Muscle layer of colon (tissue), 2 donors: ENCODE data around the gene NELL2.

ENCODE experiments used
- H3K27ac ChIP-seq: one replicate; pipeline ENCODE4 v1.7.0; 2013; ENCODE audit warnings: low read depth, mild to moderate bottlenecking, low read length, moderate library complexity
- H3K27me3 ChIP-seq, 2 donors: one replicate each; pipeline ENCODE4 v1.7.0; 2013; ENCODE audit warnings: low read length in 2 of 2, mild to moderate bottlenecking in 2 of 2; ENCODE audit not compliant: insufficient read depth in 2 of 2, control insufficient read depth in 1 of 2
- H3K36me3 ChIP-seq: one replicate; pipeline ENCODE4 v1.7.0; 2013; ENCODE audit warnings: mild to moderate bottlenecking, low read length; ENCODE audit not compliant: insufficient read depth
- H3K4me1 ChIP-seq: one replicate; pipeline ENCODE4 v1.7.0; 2013; ENCODE audit warnings: mild to moderate bottlenecking, low read length; ENCODE audit not compliant: insufficient read depth
- H3K4me3 ChIP-seq, 2 donors: one replicate each; pipeline ENCODE4 v1.7.0; 2013; ENCODE audit warnings: low read length in 2 of 2, low read depth in 1 of 2, mild to moderate bottlenecking in 1 of 2, moderate library complexity in 1 of 2
- H3K9ac ChIP-seq: one replicate; pipeline ENCODE4 v1.7.0; 2013; ENCODE audit warnings: low read length
- H3K9me3 ChIP-seq: one replicate; pipeline ENCODE4 v1.7.0; 2013; ENCODE audit warnings: mild to moderate bottlenecking, low read length
- donor health status: abdominal sarcoma.
- donor health status: Adenocarcinoma of cecum.

NELL2 gene

GRCh38 chr12:44500423-44500822 lies 375.7 kb downstream of the NELL2 start:
- H3K27ac ChIP-seq = no peak overlapping the region

GRCh38 chr12:44497044-44497443 lies 379.1 kb downstream of the NELL2 start:
- Histone ChIP-seq H3K9me3 (no peaks in the 10 kb centered on the region), H3K4me3 (no peak overlapping the region), H3K9ac (no peak overlapping the region), H3K27me3 (no peaks in the 10 kb centered on the region), H3K4me1 (no peaks in the 10 kb centered on the region), H3K36me3 (no peaks in the 10 kb centered on the region), H3K27ac (no peak overlapping the region)

More at GRCh38 chr12:44500423-44500822, 375.7 kb downstream of the NELL2 start:
- Histone ChIP-seq H3K9me3 (no peaks in the 10 kb centered on the region), H3K36me3 (no peaks in the 10 kb centered on the region), H3K27me3 (no peaks in the 10 kb centered on the region), H3K4me3 (no peak overlapping the region), H3K4me1 (no peaks in the 10 kb centered on the region), H3K9ac (no peak overlapping the region)

GRCh38 chr12:44490181-44490580 lies 385.9 kb downstream of the NELL2 start:
- H3K36me3 ChIP-seq = no peaks in the 10 kb centered on the region
- H3K27me3 ChIP-seq = no peaks in the 10 kb centered on the region
- H3K9ac ChIP-seq = no peak overlapping the region
- H3K27ac ChIP-seq = no peak overlapping the region
- peaks cover 3% of the 10 kb centered on the region for H3K9me3 ChIP-seq
- H3K4me3 ChIP-seq = no peak overlapping the region
- no peaks in the 10 kb centered on the region for H3K4me1 ChIP-seq

GRCh38 chr12:44488180-44488579 lies 387.9 kb downstream of the NELL2 start:
- no peak overlapping the region for H3K9ac ChIP-seq

GRCh38 chr12:44484862-44485261 lies 391.3 kb downstream of the NELL2 start:
- Histone ChIP-seq H3K36me3 (no peaks in the 10 kb centered on the region), H3K4me3 (no peak overlapping the region)

More at GRCh38 chr12:44488180-44488579, 387.9 kb downstream of the NELL2 start:
- Histone ChIP-seq H3K27me3 (no peaks in the 10 kb centered on the region), H3K4me1 (no peaks in the 10 kb centered on the region), H3K9me3 (peaks cover 3% of the 10 kb centered on the region), H3K4me3 (no peak overlapping the region), H3K27ac (no peak overlapping the region), H3K36me3 (no peaks in the 10 kb centered on the region)

GRCh38 chr12:44477331-44477980 lies 398.7 kb downstream of the NELL2 start:
- Histone ChIP-seq H3K36me3 (no peaks in the 10 kb centered on the region), H3K27ac (no peak overlapping the region), H3K27me3 (no peaks in the 10 kb centered on the region), H3K9ac (no peak overlapping the region), H3K9me3 (peaks cover 4% of the 10 kb centered on the region), H3K4me1 (no peaks in the 10 kb centered on the region), H3K4me3 (no peak overlapping the region)

More at GRCh38 chr12:44484862-44485261, 391.3 kb downstream of the NELL2 start:
- Histone ChIP-seq H3K4me1 (no peaks in the 10 kb centered on the region), H3K27ac (no peak overlapping the region), H3K27me3 (no peaks in the 10 kb centered on the region), H3K9me3 (peaks cover 3% of the 10 kb centered on the region), H3K9ac (no peak overlapping the region)

GRCh38 chr12:44476683-44477082 lies 399.4 kb downstream of the NELL2 start:
- Histone ChIP-seq H3K27ac (no peak overlapping the region), H3K36me3 (no peaks in the 10 kb centered on the region), H3K27me3 (no peaks in the 10 kb centered on the region), H3K4me3 (no peak overlapping the region), H3K4me1 (no peaks in the 10 kb centered on the region), H3K9ac (no peak overlapping the region), H3K9me3 (peaks cover 4% of the 10 kb centered on the region)

- no peak overlapping the region for H3K4me3 ChIP-seq
- H3K27me3 ChIP-seq = no peaks in the 10 kb centered on the region
- H3K9ac ChIP-seq = no peak overlapping the region
- no peak overlapping the region for H3K27ac ChIP-seq
- H3K36me3 ChIP-seq = no peaks in the 10 kb centered on the region
- no peaks in the 10 kb centered on the region for H3K9me3 ChIP-seq
- H3K4me1 ChIP-seq = no peaks in the 10 kb centered on the region
Observed at GRCh38 chr12:44465139-44465538, 411.0 kb downstream of the NELL2 start.

GRCh38 chr12:44464180-44464579 lies 411.9 kb downstream of the NELL2 start:
- Histone ChIP-seq H3K36me3 (no peaks in the 10 kb centered on the region), H3K27ac (no peak overlapping the region)

GRCh38 chr12:44462729-44463128 lies 413.4 kb downstream of the NELL2 start:
- no peak overlapping the region for H3K4me3 ChIP-seq
- no peak overlapping the region for H3K9ac ChIP-seq
- H3K4me1 ChIP-seq = no peaks in the 10 kb centered on the region
- H3K27me3 ChIP-seq = no peaks in the 10 kb centered on the region
- no peak overlapping the region for H3K27ac ChIP-seq
- no peaks in the 10 kb centered on the region for H3K36me3 ChIP-seq
- no peaks in the 10 kb centered on the region for H3K9me3 ChIP-seq

More at GRCh38 chr12:44464180-44464579, 411.9 kb downstream of the NELL2 start:
- Histone ChIP-seq H3K4me3 (no peak overlapping the region), H3K9me3 (no peaks in the 10 kb centered on the region), H3K27me3 (no peaks in the 10 kb centered on the region), H3K4me1 (no peaks in the 10 kb centered on the region), H3K9ac (no peak overlapping the region)

GRCh38 chr12:44460261-44460660 lies 415.9 kb downstream of the NELL2 start:
- H3K4me3 ChIP-seq = no peak overlapping the region
- H3K9ac ChIP-seq = no peak overlapping the region
- H3K27me3 ChIP-seq = no peaks in the 10 kb centered on the region
- no peaks in the 10 kb centered on the region for H3K9me3 ChIP-seq
- no peak overlapping the region for H3K27ac ChIP-seq
- H3K4me1 ChIP-seq = no peaks in the 10 kb centered on the region
- H3K36me3 ChIP-seq = no peaks in the 10 kb centered on the region

GRCh38 chr12:44459569-44459968 lies 416.5 kb downstream of the NELL2 start:
- H3K4me3 ChIP-seq = no peak overlapping the region

More at GRCh38 chr12:44459569-44459968, 416.5 kb downstream of the NELL2 start:
- no peak overlapping the region for H3K9ac ChIP-seq
- H3K36me3 ChIP-seq = no peaks in the 10 kb centered on the region
- H3K4me1 ChIP-seq = no peaks in the 10 kb centered on the region
- no peaks in the 10 kb centered on the region for H3K9me3 ChIP-seq
- H3K27me3 ChIP-seq = no peaks in the 10 kb centered on the region
- no peak overlapping the region for H3K27ac ChIP-seq
